ENCODE results near the gene SARDH. TPM values are rescaled to one million over a fixed set of nuclear protein-coding genes. Genes with fewer than 3 reads are reported as not detected.

Gene SARDH
- total and polyA plus RNA-seq, 2 donors (not counting 3 experiments of a cell fraction or from before 2014, with no cell fraction given): 0.19 to 0.44 TPM

GRCh38 chr9:133665096-133665495, 73.1 kb downstream of the SARDH start:
- Histone ChIP-seq H3K27me3 (ENCODE audit: control insufficient read depth in 2 of 2, insufficient read depth in 2 of 2, low read length in 2 of 2) (no peaks in the 10 kb centered on the region), H3K36me3 (ENCODE audit: control insufficient read depth in 2 of 2, extremely low read depth in 1 of 2, insufficient read depth in 2 of 2, low read length in 2 of 2) (no peaks in the 10 kb centered on the region), H4K20me1 (replicated peaks; ENCODE audit: control insufficient read depth, extremely low read depth, insufficient read depth, low read length) (no peaks in the 10 kb centered on the region), H3K9me1 (replicated peaks; ENCODE audit: control insufficient read depth, extremely low read depth, insufficient read depth, low read length) (no peaks in the 10 kb centered on the region), H2AFZ (ENCODE audit: low read depth, low read length) (no peak overlapping the region), H3K4me2 (ENCODE audit: insufficient read depth, low read length) (no peak overlapping the region), H3K4me3 (replicated peaks in 1 of 3; ENCODE audit: insufficient read depth in 1 of 3, low read depth in 1 of 3, low read length in 3 of 3) (no peak overlapping the region), H3K9me3 (replicated peaks; ENCODE audit: control insufficient read depth, insufficient read depth, low read length) (no peaks in the 10 kb centered on the region), H3K27ac (ENCODE audit: insufficient read depth, low read depth, low read length) (no peak overlapping the region), H3K79me2 (ENCODE audit: control insufficient read depth, insufficient read depth, low read length) (no peaks in the 10 kb centered on the region), H3K4me1 (ENCODE audit: control insufficient read depth, extremely low read depth, insufficient read depth, low read length) (no peaks in the 10 kb centered on the region), H3K9ac (replicated peaks; ENCODE audit: extremely low read depth, insufficient read depth, low read length) (no peak overlapping the region)
- CTCF ChIA-PET: interaction anchor here (0.7 kb wide), 1 partner anchor 9 kb away, joined by 3 read pairs; no protein-coding TSS in a partner anchor
- no peak for FAIRE-seq
- TF ChIP-seq GATA2 (IDR thresholded peaks at IDR 0.05; ENCODE audit: insufficient read depth, insufficient read length, low read depth, low read length) (no peak), CTCF (IDR thresholded peaks at IDR 0.05; ENCODE audit: extremely low read depth in 1 of 2, insufficient read depth in 1 of 2, low read depth in 1 of 2, low read length in 2 of 2) (no peak), EZH2 (IDR thresholded peaks at IDR 0.05; ENCODE audit: borderline replicate concordance, low read depth, low read length, severe bottlenecking) (no peak), JUN (IDR thresholded peaks at IDR 0.05; ENCODE audit: borderline replicate concordance, insufficient read depth, insufficient read length, low read depth) (no peak), MYC (IDR thresholded peaks at IDR 0.05; ENCODE audit: low read depth, low read length) (no peak), POLR2AphosphoS5 (IDR thresholded peaks at IDR 0.05; ENCODE audit: insufficient read depth, low read depth, low read length) (no peak)
- DNase-seq (ENCODE audit: low read depth, low spot score): no peak
- POLR2A ChIA-PET: no interaction called here
- intact Hi-C loops (cut with micrococcal nuclease) (no loop called here), dilution Hi-C loops (cut with MboI; ENCODE audit: extremely low pct_ligation_motif_present, low sequenced_read_pairs) (no loop called here)
- no TSS peak for BruUV-seq (replicated peaks)
